ENCODE measurements around the gene LMX1B.
"Not testable (repeated sequence)": the region's sequence is repeated elsewhere in the genome, so short reads cannot be mapped to it uniquely, and the experiment has no call there.

Gene LMX1B

DNA sequence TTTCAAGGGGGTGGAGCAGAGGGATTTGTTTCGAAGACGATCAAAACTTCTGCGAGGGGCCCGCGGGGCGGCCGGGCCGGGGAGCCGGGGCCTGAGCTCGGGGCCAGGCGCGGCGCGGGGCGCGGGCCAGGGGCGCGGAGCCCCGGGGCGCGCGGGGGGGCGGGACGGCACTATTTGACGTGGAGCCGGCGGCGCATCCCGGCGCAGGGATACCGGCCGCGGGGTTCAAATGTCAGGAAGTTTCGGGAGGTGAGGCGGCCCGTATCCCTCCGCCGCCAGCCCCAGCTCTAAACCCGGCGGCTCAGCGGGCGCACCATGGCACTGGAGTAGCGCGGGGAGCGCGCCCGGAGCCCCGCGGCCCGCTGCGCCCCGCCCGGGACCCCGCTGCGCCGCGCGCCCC, at the start of gene LMX1B:
TSS of gene LMX1B (plus strand) at position 278 of the 400 bp plus-strand sequence. CDS start 522 bp downstream, outside the sequence.
- DNase-seq, result no peak

GRCh38 chr9:126564128-126564527, 49.6 kb upstream of the LMX1B start:
- no peak for DNase-seq

GRCh38 chr9:126564716-126565115, 49.0 kb upstream of the LMX1B start:
- no peak for DNase-seq

DNA sequence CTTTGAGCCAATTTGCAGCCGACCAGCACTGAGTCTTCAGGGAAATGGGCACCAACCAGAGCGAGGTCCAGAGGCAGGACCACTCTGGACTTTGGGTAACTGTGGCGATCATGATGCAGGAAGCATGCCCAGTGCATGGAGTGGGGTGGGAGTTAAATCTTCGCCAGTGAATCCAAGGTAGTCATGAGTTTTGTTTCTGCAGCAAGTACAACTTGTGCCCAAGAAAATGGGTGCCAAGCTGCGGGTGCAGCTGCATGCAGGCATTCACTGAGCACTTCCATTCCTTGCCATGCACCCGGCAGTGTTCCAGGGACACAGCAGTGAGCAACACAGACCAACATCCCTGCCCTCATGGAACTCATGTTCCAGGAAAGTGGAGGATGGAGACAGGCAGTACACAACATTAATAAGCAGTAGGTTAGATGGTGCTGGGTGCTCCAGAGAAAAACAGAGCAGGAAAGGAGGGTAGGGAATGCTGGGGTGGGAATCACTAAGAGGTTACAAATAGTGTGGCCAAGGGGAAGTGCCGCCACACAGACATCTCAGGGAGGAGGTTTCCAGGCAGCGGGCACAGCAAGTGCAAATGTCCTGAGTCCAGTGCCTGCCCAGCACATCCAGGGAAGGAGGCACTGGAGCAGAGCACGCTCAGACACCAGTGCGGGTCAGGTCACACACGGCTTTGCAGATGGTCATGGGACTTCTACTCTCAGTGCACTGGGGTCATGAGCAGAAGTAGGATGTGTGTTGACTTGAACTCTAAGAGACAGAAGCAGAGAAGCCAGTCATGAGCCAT, 48.2 kb upstream of the LMX1B start:
- DNase-seq, result no peak

DNA sequence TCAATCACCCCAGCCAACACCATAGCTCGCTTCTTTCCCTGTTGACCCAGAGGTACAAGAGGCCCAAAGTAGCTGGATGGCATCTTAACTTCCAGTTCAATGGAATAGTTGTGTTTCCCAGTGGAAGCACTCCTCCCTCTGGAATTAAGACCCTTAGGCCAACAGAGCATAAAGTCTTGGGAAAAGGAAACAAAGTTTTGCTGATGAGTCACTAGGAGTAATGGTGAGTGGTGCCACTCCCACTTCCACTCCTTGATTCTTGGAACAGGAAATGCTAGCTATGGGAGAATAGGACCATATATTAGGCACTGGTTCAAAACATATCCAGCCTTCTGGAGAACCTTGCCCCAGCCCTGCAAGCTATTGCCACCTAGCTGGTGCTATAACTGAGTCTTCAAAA, 44.7 kb upstream of the LMX1B start:
- DNase-seq, result no peak

- no peak for DNase-seq
Measured at GRCh38 chr9:126578029-126578428, 35.7 kb upstream of the LMX1B start.

DNA sequence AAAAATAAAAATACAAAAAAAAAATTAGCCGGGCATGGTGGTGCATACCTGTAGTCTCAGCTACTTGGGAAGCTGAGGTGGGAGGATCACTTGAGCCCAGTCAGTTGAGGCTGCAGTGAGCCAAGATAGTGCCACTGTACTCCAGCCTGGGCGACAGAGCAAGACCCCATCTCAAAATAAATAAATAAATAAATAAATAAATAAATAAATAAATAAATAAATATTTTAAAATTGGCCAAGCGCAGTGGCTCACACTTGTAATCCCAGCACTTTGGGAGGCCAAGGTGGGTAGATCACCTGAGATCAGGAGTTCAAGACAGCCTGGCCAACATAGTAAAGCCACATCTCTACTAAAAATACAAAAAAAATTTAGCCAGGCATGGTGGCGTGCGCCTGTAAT, 33.4 kb upstream of the LMX1B start:
- DNase-seq, result not testable (repeated sequence)

- DNase-seq, result no peak
Measured at GRCh38 chr9:126581893-126582292, 31.8 kb upstream of the LMX1B start.

GRCh38 chr9:126582427-126582826, 31.3 kb upstream of the LMX1B start:
- DNase-seq, result no peak

GRCh38 chr9:126583144-126583760, 30.5 kb upstream of the LMX1B start:
- no peak for DNase-seq

DNA sequence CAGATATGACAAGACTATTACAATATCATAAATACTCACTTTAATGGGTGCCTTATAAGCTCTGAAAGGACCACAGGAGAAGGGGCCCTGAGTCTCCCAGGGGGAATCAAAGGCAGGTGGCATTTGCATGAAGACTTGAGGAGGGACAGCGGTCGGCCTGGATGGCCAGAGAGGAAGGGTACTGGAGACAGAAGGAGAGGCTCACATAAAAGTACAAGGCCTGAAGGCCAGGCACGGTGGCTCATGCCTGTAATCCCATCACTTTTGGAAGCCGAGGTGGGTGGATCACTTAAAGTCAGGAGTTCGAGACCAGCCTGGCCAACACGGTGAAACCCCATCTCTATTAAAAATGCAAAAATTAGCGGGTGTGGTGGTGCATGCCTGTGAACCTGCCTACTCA, 29.1 kb upstream of the LMX1B start:
- no peak for DNase-seq

- DNase-seq, result no peak
Measured at GRCh38 chr9:126586236-126586635, 27.5 kb upstream of the LMX1B start.

DNA sequence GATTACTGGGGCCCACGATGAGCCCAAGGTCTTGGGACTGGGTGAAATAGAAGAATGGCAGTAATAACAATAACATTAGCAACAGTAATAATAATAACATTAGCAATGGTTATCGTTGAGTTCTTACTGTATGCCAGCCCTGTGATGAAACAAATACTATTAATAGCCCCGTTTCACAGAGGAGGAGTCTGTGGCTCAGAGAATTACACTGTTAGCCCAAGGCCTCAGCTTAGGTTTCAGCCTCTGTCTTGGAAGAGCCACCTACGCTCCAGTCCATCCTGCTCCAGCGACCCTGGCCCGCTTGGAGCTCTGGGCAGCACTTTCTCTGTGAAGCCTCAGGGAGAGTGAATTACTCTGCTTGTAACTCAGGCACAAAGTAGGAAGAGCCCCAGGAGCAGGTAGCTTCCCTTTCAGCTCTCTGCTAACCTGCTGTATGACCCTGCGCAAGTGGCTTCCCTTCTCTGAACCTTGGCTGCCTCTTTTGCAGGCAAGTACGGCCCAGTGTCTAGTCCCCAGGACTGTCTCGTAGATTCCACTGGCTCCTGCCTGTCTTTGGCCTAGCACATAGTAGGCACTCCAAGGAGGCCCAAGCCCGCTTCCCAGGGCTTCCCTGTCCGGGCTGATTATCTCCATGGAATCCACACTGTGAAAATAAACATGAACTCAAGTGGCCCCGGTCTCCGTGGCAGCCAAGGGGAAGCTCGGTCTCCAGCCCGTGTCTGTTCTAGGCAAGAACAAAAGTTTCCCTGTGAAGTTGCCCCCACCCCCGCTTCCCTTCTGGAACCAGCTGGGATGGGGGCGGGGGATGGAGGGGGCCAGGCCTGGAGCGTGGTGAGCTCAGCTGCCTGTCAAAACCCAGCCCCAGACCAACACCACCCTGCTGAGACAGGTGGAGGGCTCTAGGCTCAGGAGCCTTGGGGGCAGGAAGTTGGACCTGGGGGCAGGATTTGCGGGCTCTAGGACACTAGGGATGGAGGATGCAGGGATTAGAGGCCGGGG, 26.2 kb upstream of the LMX1B start:
- no peak for DNase-seq

DNA sequence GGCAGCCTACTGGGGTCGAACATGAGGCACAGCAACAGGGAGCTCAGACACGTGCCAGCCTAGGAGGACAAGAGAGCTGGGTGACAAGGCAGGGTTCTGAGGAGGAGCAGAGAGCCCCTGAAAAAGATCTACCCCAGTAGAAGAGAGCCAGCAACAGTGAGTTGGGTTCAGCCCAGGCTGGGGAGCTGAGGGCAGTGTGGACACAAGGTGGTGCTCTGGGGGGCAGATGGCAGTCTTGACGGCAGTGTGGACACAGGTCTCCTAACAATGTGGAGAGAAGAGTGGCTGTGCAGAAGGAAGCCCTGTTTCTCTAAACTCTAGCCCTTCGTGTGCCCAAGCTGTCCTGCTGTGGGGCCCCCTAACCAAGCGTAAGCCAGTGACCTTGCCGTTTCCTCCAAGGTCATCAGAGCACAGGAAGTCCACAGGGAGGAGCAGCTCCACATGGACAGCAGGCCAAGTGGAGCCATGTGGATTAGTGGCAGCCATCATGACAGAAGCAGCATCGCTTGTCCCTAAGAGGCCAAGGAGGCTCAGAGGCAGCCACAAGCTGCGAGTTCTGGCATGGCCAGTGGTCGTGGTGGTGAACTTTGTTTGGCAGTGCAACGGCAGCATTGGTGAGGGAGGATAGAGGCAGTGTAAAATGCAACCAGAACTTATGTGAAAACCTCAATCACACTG, 25.1 kb upstream of the LMX1B start:
- DNase-seq, result no peak

- DNase-seq, result no peak
Measured at GRCh38 chr9:126589349-126589748, 24.4 kb upstream of the LMX1B start.

- no peak for DNase-seq
Measured at GRCh38 chr9:126591083-126591482, 22.6 kb upstream of the LMX1B start.

GRCh38 chr9:126591922-126592321, 21.8 kb upstream of the LMX1B start:
- DNase-seq, result no peak

DNA sequence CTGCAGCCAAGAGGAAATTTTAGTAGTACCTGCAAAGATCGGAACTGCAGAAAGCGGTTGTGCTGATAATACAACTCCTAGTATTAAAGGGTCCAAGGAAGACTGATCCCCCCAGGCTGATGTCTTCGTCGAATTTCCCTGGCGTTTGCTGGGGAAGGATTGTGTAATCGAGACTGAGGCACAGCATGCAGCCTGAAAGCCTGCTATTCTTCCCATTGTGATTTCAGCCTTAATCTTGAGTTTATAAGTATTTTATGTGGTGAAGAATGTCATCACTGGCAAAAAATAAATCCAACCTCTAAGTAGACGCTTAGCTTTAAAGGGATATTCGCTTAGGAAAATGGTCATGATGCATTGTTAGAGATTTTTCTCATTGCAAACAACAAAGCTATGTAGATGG, 21.3 kb upstream of the LMX1B start:
- DNase-seq, result no peak

- DNase-seq, result no peak
Measured at GRCh38 chr9:126595982-126596381, 17.7 kb upstream of the LMX1B start.

GRCh38 chr9:126599047-126599650, 14.6 kb upstream of the LMX1B start:
- DNase-seq, result no peak

GRCh38 chr9:126604059-126605055, 9.4 kb upstream of the LMX1B start:
- no peak for DNase-seq

Measured in activated naive CD4-positive, alpha-beta T cell (primary cell).